HG03135 (cell line): ENCODE measurements around the gene GCN1.

Source experiments
- ATAC-seq: cut with Tn5 transposase; IDR thresholded peaks from one replicate; pipeline ENCODE4 v1.9.1; 2021; ENCODE audit warnings: mild to moderate bottlenecking, moderate library complexity; ENCODE audit not compliant: unreplicated experiment

The GCN1 gene

GRCh38 chr12:120098756-120099470, 95.6 kb downstream of the GCN1 start:
- no peak for ATAC-seq

- ATAC-seq: no peak
These were observed 97.8 kb downstream of the GCN1 start for GRCh38 chr12:120096671-120097202.

- no peak for ATAC-seq
These were observed 98.8 kb downstream of the GCN1 start for GRCh38 chr12:120095736-120096135.

- no peak for ATAC-seq
These were observed 99.2 kb downstream of the GCN1 start for GRCh38 chr12:120095331-120095730.

- no peak for ATAC-seq
These were observed 100.0 kb downstream of the GCN1 start for GRCh38 chr12:120094485-120094884.

DNA sequence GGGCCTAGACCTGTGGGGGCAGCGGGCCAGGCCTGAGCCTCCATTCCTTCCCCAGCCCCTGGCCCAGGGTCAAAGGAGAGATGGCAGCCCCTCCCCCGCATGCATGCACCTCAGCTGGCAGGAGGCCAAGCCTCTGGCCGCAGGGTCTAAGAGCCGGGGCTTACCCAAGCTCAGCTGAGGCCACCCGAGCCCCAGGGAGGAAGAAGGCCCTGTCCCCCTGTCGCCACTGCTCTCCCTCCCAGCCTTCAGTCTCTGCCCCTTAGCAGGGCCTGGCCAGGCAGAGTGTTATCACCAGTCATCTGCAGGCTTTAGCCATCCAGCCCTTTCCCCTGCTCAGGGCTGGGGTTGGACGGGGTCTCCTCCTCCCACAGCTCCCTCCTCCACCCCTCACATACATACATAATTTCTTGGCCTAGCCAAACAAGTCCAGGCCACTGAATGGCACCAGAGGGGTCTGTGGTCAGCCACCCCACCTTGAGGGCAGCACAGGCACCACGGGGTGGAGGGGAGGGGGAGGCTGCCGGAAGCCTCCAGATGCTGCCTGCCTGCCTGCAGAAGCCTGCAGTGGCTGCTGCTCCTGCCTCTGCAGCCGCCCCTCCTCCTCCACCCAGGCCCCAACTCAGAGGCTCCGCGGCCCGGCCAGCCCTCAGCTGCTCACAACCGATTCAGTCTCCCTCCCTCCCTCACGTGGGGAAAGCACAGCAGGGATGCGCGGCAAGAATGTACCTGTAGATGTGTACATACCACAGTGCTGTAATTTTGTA, 100.7 kb downstream of the GCN1 start:
- no peak for ATAC-seq

DNA sequence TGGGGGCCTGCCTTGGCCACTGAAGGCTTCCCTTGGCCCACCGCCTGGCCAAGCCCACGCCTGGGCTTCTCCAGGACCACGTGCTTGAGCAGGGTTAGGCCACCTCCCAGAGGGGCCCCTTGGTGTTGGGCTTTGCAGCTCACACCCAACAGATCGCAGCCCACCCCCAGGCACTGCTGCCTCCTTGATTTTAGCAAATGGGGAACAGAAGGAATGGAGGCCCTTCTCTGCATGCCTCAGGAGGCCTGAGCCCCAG, 101.3 kb downstream of the GCN1 start:
- no peak for ATAC-seq

DNA sequence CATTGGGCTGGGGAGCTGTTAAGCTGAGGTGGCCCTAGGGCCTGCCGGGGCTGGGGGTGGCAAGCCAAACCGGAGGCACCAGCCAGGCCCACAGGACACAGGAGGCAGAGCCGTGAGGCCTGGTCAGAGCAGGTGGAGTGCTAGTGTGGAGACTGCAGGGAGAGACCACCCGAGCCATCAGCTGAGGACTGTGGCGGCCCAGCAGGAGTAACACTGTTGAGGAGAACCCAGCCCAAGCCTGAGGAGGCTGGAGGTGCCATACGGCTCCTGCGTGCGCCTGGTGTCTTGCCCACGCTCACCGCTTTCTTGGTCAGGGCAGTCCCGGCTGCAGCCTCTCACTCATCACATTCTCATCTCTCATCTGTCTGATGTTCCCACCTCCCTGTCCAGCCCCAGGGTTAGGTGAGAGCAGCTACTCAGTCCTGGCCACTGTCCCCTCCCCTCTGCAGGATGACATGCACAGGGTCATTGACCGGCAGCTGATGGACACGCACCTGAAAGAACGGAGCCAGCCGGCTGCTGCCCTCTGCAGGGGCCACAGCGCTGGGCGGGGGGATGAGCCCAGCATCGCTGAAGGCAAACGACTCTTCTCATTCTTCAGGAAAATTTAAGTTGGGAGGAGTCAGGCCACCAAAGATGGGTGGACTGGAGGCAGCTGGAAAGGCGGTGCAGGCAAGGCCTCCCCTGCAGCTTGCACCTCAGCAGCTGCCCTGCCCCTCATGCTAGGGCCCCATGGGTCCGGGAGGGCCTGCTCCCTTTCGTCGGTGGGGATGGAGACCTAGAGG, 101.8 kb downstream of the GCN1 start:
- ATAC-seq: no peak

- ATAC-seq: no peak
These were observed 103.0 kb downstream of the GCN1 start for GRCh38 chr12:120091371-120092090.

DNA sequence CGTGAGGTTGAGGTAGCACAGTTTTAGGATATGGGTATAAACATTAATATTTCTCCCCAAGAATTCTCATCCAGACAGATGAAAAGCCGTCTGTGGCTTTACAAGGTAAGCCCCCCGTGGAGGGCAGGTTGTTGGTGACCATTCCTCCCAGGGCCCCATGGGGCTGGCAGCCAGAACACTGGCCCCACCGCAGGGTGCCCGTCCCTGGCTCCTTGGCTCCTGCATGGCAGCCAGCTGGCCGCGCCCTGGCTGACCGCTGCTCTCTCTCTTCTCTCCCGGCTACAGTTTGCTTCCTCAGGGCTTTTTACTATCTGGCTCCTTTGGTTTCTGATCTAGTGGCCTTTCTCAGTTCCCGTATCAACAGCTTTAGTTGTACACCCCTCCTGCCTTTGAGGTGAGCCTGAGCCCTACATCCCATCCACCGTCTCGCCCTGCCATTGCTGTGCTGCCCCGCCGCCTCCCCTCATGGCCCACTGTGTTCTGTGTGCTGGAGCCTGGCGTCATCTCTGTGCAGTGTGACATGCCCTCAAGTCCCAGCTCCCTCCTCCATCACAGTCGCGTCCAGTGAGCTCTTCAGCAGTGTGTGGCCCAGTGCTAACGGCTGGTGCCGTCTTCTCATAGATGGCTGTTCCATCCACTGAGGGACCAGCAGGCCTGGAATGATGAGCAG, 103.8 kb downstream of the GCN1 start:
- no peak for ATAC-seq

DNA sequence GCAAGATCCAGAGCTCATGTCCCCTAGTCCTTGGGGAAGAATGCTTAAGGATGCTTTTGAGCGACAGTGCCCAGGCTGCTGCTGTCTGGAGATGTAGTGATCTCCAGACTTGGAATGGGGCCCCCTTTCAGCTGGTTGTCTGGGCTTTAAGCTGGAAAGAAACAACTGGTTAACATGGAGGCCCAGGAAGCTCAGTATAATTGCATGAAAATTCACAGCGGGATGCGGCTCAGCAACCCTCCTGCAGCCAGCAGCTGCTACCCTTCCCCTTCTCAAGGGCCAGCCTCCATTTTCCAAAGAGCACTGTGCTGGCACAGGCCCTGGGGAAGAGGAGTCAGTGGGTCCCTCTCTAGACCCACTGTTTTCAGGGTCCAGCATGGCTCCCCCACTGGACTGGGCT, 104.3 kb downstream of the GCN1 start:
- ATAC-seq: no peak

DNA sequence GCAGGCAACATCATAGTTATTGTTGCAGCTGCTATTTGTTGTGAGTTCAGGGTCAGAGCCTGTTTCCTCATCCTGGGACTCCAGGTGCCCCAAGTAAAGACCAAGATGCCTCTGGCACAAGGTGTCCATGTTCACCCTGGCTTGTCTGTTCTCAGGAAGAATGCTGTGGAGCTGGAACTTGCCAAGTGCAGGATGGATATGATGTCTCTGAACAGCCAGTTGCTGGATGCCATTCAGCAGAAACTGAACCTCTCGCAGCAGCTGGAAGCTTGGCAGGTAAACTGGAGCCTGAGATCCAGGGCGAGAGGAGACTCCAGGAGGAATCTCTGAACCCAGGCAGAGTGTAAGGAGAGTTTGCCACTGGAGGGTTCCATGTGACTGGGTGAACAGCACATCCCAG, 104.7 kb downstream of the GCN1 start:
- no peak for ATAC-seq

GRCh38 chr12:120089105-120089504, 105.4 kb downstream of the GCN1 start:
- ATAC-seq: no peak

GRCh38 chr12:120086801-120087621, 107.5 kb downstream of the GCN1 start:
- ATAC-seq: peak; percentile 96

GRCh38 chr12:120085920-120086645, 108.4 kb downstream of the GCN1 start:
- no peak for ATAC-seq

GRCh38 chr12:120081641-120082040, 112.9 kb downstream of the GCN1 start:
- no peak for ATAC-seq

DNA sequence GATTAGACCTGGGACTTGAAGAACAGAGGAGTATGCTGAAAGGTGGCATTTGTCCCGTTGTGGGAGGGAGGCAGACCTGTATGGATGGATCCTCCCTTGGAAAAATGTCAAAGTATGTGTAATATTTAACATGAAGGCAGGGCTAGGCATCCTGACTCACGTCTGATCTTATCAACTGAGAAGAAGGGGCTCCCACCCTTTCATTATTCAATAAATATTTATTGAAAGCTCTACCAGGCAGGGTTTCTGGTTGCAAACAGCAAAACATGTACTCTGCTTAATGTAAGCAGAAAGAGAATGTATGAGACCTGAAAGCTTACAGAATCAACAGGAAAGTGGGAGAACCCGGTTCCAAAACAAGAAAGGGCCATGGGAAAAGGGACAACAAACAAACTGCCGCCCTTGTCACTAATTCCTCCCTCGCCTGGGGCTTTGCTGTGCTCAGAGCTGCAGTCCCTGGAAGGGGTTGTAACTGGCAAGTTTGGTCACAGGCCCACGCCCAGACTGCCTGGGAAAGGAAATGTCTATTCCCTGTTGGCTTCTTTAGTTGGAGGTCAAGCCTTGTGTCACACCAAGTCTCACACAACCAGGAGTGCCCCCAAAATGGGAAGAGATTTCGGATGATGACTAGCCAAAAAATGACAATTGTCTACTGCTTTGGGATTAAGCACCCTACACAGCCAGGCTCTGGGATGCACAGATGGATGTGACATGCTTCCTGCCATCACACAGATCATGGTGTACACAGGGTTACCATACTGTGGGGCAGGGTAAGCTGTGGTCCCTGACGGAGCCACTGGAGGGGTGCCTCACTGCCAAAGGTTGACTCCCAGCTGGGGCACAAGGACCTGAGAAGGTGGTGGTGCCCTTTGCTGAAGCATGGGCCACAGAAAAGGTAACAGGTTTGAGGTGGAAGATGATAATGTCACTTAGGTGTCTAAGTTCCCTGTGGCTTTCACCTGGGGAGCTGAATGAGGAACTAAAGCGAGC, 114.8 kb downstream of the GCN1 start:
- no peak for ATAC-seq

GRCh38 chr12:120078868-120079267, 115.6 kb downstream of the GCN1 start:
- no peak for ATAC-seq
